Activated B cell treated with CpG ODN at 0.5 μM for 24 hours (primary cell): ENCODE data around the gene HS1BP3. TPM values are rescaled to one million over a fixed set of nuclear protein-coding genes. Genes with fewer than 3 reads are reported as not detected.

Experiments used
- ATAC-seq: fragments of 200-7000 bp; cut with Tn5 transposase; one replicate; pipeline ENCODE4 v1.10.0; 2021; ENCODE audit warnings: low read depth, mild to moderate bottlenecking, moderate library complexity
- CTCF ChIA-PET: fragments of 350-600 bp; sonication (Branson Sonifier 250); formaldehyde crosslinking; loops from one replicate; lab custom pipeline; 2021; ENCODE audit warnings: antibody characterized with exemption; lab: Charles Lee
- POLR2A ChIA-PET: fragments of 350-600 bp; sonication (Branson Sonifier 250); formaldehyde crosslinking; loops from one replicate; lab custom pipeline; 2021; ENCODE audit warnings: antibody characterized with exemption; lab: Charles Lee
- DNase-seq: peaks from one replicate; pipeline ENCODE4 v3.0.0; 2022
- H3K27ac Mint-ChIP-seq: one replicate; pipeline ENCODE4 v1.8.0; 2020; ENCODE audit warnings: mixed read lengths
- H3K27me3 Mint-ChIP-seq: one replicate; pipeline ENCODE4 v1.8.0; 2021; ENCODE audit warnings: mixed read lengths
- H3K36me3 Mint-ChIP-seq: one replicate; pipeline ENCODE4 v1.8.0; 2021; ENCODE audit warnings: low read depth, mixed read lengths
- H3K4me1 Mint-ChIP-seq: one replicate; pipeline ENCODE4 v1.8.0; 2021; ENCODE audit warnings: mixed read lengths
- H3K4me3 Mint-ChIP-seq: one replicate; pipeline ENCODE4 v1.8.0; 2020; ENCODE audit warnings: mild to moderate bottlenecking, mixed read lengths
- H3K9me3 Mint-ChIP-seq: one replicate; pipeline ENCODE4 v1.8.0; 2020; ENCODE audit warnings: mixed read lengths
- intact Hi-C: fragments of 100-400 bp; cut with micrococcal nuclease; formaldehyde crosslinking; loops from one replicate; pipeline ENCODE4 v1.15.1; 2024
- total RNA-seq: library from RNA; stranded (reverse); gene quantifications from 2 replicates; pipeline ENCODE4 v1.2.3, GENCODE V29; 2022
- TF ChIP-seq, protein P1 (sequence below): fragments of 200-600 bp; IDR thresholded peaks from one replicate; pipeline ENCODE4 v1.8.0; 2022; ENCODE audit warnings: antibody characterized with exemption, mild to moderate bottlenecking

The HS1BP3 gene
- total RNA-seq, 1 donor from 2014 or later = 13.1 TPM

DNA sequence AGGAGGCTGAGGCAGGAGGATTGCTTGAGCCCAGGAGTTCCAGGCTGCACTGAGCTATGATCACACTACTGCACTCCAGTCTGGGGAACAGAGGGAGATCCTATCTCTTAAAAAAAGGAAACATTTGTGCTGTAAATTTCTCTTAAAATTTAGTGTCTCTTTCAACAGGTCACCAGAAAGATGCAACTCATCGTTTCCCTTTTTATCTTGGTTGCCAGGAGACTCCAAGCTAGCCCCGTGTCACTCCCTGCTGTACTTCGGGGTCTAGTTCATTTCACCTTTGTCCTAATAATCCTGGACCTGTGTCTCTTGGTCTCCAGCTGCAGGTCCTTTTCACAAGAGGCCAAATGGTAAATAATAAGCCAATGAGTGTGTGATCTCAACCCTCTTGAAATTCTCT lies 7.1 kb downstream of the HS1BP3 start:
- H3K27ac Mint-ChIP-seq = no peak overlapping the region
- H3K4me1 Mint-ChIP-seq = peaks cover 20% of the 10 kb centered on the region
- ATAC-seq (no peak), DNase-seq (no peak)
- peaks cover 54% of the 10 kb centered on the region for H3K36me3 Mint-ChIP-seq
- TF ChIP-seq, protein P1, sequence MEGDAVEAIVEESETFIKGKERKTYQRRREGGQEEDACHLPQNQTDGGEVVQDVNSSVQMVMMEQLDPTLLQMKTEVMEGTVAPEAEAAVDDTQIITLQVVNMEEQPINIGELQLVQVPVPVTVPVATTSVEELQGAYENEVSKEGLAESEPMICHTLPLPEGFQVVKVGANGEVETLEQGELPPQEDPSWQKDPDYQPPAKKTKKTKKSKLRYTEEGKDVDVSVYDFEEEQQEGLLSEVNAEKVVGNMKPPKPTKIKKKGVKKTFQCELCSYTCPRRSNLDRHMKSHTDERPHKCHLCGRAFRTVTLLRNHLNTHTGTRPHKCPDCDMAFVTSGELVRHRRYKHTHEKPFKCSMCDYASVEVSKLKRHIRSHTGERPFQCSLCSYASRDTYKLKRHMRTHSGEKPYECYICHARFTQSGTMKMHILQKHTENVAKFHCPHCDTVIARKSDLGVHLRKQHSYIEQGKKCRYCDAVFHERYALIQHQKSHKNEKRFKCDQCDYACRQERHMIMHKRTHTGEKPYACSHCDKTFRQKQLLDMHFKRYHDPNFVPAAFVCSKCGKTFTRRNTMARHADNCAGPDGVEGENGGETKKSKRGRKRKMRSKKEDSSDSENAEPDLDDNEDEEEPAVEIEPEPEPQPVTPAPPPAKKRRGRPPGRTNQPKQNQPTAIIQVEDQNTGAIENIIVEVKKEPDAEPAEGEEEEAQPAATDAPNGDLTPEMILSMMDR = no peak
- CTCF ChIA-PET = interaction anchor here (0.7 to 5.2 kb wide), 11 partner anchors 9 to 241 kb away, joined by 3 to 77 read pairs (median 9); partner anchors contain the start of gene RHOB
- intact Hi-C loops = no loop called here
- POLR2A ChIA-PET = interaction anchor here (2.6 to 2.7 kb wide), 2 partner anchors 197 to 200 kb away, joined by 8 to 16 read pairs; partner anchors contain the start of gene RHOB
- no peaks in the 10 kb centered on the region for H3K27me3 Mint-ChIP-seq
- no peaks in the 10 kb centered on the region for H3K9me3 Mint-ChIP-seq
- no peak overlapping the region for H3K4me3 Mint-ChIP-seq

DNA sequence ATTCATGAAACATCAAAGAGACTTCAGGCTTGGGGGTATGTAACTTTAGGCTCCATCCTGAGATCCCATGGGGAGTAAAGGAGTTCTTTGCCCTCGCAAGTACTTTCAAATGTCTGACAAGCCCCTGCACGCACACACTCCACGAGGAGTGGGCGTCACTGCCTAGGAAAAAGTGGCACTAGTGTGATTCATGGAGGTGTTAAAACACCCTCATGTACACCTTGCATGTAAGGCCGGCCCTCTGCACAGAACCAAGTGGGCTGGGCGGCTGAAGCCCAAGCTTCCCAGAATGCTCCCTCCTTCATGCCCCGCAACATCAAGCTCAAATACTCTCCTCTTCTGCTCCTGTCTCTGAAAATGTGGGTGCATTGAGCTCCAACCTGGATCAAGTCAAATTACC lies 7.8 kb downstream of the HS1BP3 start:
- Mint-ChIP-seq H3K36me3 (peaks cover 54% of the 10 kb centered on the region), H3K27ac (no peak overlapping the region), H3K27me3 (no peaks in the 10 kb centered on the region), H3K9me3 (no peaks in the 10 kb centered on the region), H3K4me3 (no peak overlapping the region), H3K4me1 (peaks cover 12% of the 10 kb centered on the region)
- ChIA-PET CTCF (interaction anchor here (0.7 to 5.2 kb wide), 17 partner anchors 9 to 345 kb away, joined by 3 to 77 read pairs (median 5); partner anchors contain the start of genes HS1BP3 and RHOB), POLR2A (interaction anchor here (0.9 to 2.7 kb wide), 3 partner anchors 8 to 199 kb away, joined by 3 to 16 read pairs (median 8); partner anchors contain the start of gene RHOB)
- ATAC-seq (no peak), DNase-seq (no peak)
- TF ChIP-seq, protein P1 = no peak
- intact Hi-C loops = no loop called here

DNA sequence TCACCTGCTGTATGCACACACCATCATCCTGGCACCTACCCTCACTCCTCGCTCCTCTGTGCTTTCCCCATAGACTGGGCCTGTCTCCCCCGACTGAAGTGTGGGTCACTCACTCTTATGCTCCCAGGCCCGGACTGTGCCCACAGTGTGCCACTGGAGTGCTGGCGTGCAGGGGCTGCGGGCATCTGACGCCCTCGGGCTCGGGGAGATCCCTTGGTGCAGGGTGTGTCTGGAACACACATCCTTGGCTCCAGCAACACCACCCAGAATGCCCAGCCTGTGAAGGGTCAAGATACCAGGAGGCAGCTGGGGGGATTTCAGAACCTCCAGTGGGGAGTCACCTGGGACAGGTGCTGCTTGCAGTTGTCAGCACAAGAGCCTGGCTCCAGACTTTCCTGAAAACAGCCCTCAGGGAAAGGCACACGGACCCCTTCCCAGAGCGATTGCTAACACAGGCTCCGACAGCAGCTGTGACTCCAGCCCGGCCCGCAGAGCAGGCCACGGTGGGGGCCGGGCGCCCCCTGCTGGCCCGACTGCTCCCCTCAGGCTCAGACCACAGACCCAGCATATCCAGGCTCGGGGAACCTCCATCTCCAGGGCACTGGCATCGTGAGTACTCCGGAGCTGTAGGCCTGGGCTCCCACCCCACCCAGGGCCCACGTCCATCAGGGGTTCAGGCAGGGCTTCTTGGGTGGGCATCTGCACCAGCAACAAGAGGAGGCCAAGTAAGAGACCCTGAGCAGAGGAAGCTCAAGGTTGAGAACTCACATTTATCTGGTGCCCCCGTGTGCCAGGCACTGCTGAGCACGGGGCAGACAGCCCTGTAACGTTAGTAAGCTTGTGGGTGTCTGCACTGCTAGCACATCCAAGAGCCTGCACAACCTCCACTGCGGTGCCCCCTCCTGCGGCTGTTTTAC lies 8.6 kb downstream of the HS1BP3 start:
- no peak overlapping the region for H3K27ac Mint-ChIP-seq
- H3K9me3 Mint-ChIP-seq = no peaks in the 10 kb centered on the region
- H3K36me3 Mint-ChIP-seq = peaks cover 61% of the 10 kb centered on the region

DNA sequence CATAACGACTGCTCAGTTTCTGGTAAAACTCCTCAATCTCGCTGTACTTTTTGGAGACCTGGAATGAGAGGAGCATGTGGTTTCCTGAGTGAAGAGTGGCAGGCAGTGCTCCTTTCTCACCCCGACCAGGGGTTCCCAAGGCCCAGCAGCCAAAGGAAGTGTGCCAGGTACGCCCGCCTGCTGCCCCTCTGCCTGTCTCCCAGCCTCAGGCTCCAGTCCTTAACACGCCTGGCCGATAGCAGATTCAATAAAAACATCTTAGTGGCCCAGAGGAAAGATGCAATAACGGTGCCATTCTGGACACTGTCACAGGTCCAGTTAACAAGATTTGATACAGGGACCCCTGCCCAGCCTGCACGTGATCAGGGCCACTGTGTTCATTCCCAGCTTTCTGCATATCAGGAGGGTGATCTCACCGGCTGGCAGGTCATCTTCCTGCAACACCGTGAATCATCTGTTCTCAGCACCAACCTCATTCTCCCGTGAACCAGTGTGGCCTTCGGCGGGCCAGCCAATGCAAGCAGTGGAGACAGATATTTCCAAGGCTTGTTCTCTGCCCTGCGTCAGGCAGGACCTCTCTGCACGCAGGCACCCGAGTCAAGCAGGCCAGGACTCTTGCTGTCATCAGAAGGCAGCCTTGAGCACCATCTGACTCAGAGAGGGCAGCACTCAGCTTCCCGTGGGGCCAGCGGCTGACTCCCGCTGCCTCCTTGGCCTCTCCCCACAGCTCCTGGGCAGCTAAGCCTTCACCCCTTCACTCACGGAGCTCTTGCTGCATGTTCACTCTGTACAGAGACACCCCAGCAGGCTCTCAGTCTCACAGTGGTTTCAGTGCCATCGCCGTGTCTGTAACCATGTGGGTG lies 9.5 kb downstream of the HS1BP3 start:
- no peak for ATAC-seq
- peaks cover under 1% of the 10 kb centered on the region for H3K4me1 Mint-ChIP-seq
- H3K27ac Mint-ChIP-seq = no peak overlapping the region
- H3K9me3 Mint-ChIP-seq = no peaks in the 10 kb centered on the region
- no peak for DNase-seq
- H3K27me3 Mint-ChIP-seq = no peaks in the 10 kb centered on the region
- intact Hi-C loops = no loop called here
- no peak overlapping the region for H3K4me3 Mint-ChIP-seq
- CTCF ChIA-PET = interaction anchor here (1.2 to 5.2 kb wide), 9 partner anchors 10 to 230 kb away, joined by 3 to 77 read pairs (median 12); partner anchors contain the start of genes HS1BP3 and RHOB
- peaks cover 69% of the 10 kb centered on the region for H3K36me3 Mint-ChIP-seq
- POLR2A ChIA-PET = interaction anchor here (0.7 to 2.7 kb wide), 3 partner anchors 10 to 197 kb away, joined by 3 to 16 read pairs (median 8); partner anchors contain the start of gene RHOB
- TF ChIP-seq, protein P1 = no peak

More for the DNA sequence above, 8.6 kb downstream of the HS1BP3 start:
- TF ChIP-seq, protein P1 = peak; percentile 55
- no peak overlapping the region for H3K4me3 Mint-ChIP-seq
- peaks cover 5% of the 10 kb centered on the region for H3K4me1 Mint-ChIP-seq
- intact Hi-C loops = loop anchor here (1.0 kb wide), 4 partner anchors 199 to 507 kb away; no protein-coding TSS in a partner anchor
- DNase-seq = peak; percentile 73
- ChIA-PET POLR2A (interaction anchor here (0.7 to 2.7 kb wide), 4 partner anchors 9 to 198 kb away, joined by 3 to 16 read pairs (median 6); partner anchors contain the start of gene RHOB), CTCF (interaction anchor here (0.7 to 5.2 kb wide), 20 partner anchors 9 to 344 kb away, joined by 3 to 77 read pairs (median 6); partner anchors contain the start of genes HS1BP3 and RHOB)
- ATAC-seq = peak; percentile 100
- H3K27me3 Mint-ChIP-seq = no peaks in the 10 kb centered on the region
